ENCODE measurements around the gene ATAD1. TPM values are rescaled to one million over a fixed set of nuclear protein-coding genes. Genes with fewer than 3 reads are reported as not detected.

ATAD1 gene
- total RNA-seq, 4 donors from 2014 or later: 29.6 to 45.8 (median 33.8) TPM

DNA sequence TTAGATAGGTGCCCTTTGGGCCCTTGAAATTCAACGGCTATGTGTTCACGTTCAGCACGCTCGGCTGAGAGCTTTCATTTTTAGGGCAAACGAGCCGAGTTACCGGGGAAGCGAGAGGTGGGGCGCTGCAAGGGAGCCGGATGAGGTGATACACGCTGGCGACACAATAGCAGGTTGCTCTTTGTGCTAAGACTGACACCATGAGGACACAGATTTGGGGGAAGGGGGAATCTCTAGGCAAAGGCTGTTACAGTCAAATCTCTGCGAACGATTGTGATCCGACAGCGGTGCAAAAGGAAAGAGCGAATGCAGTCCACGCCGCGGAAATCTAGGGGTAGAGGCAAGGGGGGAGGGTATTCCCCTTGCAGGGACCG lies 44.6 kb upstream of the ATAD1 start:
- TF ChIP-seq, protein P1, sequence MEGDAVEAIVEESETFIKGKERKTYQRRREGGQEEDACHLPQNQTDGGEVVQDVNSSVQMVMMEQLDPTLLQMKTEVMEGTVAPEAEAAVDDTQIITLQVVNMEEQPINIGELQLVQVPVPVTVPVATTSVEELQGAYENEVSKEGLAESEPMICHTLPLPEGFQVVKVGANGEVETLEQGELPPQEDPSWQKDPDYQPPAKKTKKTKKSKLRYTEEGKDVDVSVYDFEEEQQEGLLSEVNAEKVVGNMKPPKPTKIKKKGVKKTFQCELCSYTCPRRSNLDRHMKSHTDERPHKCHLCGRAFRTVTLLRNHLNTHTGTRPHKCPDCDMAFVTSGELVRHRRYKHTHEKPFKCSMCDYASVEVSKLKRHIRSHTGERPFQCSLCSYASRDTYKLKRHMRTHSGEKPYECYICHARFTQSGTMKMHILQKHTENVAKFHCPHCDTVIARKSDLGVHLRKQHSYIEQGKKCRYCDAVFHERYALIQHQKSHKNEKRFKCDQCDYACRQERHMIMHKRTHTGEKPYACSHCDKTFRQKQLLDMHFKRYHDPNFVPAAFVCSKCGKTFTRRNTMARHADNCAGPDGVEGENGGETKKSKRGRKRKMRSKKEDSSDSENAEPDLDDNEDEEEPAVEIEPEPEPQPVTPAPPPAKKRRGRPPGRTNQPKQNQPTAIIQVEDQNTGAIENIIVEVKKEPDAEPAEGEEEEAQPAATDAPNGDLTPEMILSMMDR (IDR thresholded peaks at IDR 0.05; ENCODE audit: low read depth): no peak

DNA sequence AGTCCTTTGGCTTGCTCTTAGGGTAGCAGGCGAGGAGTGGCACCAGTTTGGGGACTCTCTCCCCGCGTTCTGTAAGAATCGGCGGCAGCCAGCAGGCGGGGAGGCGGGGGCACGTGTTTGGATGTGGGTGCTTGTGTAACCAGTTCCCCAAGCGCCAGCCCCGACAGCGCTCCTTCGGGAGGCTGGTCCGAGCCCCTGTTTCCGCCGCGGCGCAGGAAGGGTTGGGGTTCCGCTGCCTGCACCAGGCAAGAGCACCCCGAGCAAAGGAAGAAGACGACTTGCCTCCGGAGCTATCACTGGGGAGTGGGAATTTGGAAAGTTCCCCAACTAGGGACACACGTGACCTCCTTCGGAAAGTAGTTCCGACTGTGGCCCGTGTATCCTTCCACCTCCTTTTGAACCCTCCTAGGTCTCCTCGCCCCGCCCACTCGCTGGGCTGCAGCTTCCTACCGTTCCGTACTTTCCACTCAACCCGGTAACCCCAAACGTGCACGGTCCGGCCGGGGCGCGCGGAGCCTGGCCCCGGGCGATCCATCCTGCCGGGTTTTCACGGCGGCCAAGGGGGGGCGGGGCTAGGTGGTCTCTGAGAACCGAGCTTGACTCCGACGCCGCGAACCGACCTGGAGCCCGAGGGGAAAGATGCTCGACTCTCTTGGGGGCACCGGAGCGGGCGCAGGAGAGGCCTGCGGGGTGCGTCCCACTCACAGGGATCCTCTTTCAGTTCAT lies 44.1 kb upstream of the ATAD1 start:
- TF ChIP-seq, protein P1 (IDR thresholded peaks at IDR 0.05; ENCODE audit: low read depth): no peak

DNA sequence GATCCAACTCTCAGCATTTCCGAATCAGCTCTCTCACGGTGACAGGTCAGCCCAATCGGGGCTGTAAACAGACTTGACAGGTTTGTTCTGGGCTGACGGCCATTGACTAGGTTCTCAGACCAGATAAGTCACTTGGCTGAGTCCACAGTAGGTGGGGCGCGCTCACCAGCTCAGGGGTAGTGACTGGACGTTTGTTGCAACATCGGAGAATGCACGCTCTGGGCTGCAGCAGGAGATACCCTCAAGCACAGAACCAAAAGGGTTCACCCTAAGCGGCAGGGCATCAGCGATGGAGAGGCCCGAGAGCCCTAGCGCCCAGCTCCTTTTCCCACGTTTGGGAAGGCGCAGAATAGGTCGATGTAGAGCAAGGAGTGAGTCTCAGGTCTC lies 43.5 kb upstream of the ATAD1 start:
- TF ChIP-seq, protein P1 (IDR thresholded peaks at IDR 0.05; ENCODE audit: low read depth): no peak

DNA sequence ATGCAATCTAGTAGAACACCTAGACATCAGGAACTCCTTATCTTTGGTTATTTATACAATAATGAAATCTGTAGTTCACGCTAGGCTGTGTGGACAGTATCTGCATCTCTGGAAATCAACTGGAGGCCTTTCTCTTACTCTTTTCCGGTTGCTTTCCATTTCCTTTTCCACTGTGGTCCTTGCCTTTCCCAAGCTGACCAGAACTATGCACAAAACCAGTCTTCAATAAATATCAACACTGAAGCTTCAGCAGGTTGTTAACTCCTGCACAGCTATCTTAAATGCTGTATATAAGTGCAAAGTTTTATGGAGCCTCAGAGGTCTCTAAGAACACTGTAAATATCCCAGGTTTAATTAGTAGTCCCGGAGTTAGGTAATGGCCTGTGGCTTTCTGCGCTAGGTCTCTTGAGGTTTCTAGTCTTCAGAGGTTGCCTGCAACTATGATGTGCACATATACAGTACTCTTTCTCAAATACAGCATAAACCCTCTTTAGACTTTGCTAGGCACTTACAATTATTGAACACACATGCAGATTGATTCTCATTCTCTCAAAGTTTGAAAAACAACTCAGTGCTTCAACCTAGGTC lies 42.9 kb upstream of the ATAD1 start:
- TF ChIP-seq, protein P1 (IDR thresholded peaks at IDR 0.05; ENCODE audit: low read depth): no peak

DNA sequence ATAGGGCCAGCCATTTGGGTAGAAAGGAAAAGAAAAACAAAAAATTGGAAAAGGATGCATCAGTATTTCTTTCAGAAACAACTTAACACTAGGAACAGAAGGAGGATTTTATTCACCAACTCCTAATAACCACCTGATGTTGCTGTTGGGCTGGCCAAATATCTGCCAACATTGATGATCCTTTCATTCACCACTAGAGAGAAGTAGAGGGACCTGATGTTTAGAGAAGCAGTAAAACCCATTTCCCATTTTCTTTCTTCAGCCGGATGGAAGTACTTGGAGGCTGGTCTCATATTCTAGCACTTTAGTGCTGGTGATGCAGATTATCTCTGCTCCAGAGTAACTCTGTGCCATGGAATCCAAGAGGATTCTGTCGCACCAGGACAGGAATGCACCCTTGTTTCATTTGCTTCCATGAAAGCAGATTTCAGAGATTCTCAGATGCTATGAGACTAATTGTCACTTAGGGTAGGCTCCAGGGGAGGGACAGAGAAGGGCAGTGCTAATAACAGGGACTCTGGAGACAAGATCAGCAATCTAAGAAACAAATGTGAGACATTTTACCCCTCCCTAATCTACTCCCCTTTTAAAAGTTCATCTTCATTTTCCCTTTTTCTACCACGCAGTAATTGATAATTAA lies 42.2 kb upstream of the ATAD1 start:
- TF ChIP-seq, protein P1 (IDR thresholded peaks at IDR 0.05; ENCODE audit: low read depth): no peak

DNA sequence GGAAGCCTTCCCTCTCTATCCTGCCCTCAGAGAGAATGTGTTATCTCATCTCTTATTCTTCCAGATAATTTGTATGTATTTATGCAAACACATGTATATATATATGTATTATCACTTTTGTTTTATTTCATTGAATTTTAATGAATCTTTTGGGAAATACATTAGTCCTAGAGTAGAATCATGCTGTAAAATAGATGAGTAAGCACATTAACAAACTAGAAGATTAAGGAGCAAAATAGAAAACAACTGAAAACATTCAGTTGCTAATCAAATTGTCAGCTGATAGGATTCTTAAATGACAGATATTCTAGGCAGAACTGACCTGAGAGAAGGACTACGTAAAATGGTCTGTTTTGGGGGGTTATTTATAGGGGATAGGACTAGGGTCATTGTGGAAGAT lies 34.1 kb upstream of the ATAD1 start:
- TF ChIP-seq, protein P1 (IDR thresholded peaks at IDR 0.05; ENCODE audit: low read depth): no peak

DNA sequence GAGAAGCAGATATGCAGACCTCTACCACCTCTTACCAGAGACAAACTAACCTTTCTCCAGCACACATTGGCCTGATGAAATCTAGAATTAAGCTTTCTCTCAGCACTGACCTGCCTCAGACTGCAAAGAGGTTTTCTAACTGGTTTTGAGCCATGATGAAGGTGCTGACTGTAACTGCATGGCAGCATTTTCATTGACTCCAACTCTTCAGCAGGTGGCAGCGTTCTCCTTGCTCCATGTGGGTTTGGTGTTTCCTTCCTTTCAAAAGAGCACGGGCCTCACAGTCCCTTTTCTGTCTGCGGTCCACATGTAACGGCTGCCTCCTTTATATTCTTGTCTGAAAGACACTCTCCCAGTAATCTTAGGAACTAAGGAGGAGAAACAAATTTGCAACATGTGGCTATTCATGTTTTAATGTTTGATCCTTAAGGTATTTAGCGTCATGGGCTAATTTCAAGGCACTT lies 32.7 kb upstream of the ATAD1 start:
- TF ChIP-seq, protein P1 (IDR thresholded peaks at IDR 0.05; ENCODE audit: low read depth): no peak
